Left colon (tissue), 2 donors: Measurements from ENCODE around the gene ST14. TPM values are rescaled to one million over a fixed set of nuclear protein-coding genes. Genes with fewer than 3 reads are reported as not detected.
A peak's percentile ranks its signal among the peaks of the same experiment; 100 is the strongest.

Experiments used
- ATAC-seq: fragments of 200-7000 bp; cut with Tn5 transposase; one replicate; pipeline ENCODE4 v1.9.1; 2020; ENCODE audit warnings: mild to moderate bottlenecking, moderate library complexity
- DNase-seq, 2 donors: peaks; one replicate each; pipeline ENCODE4 v3.0.0-alpha.2; 2020
- intact Hi-C, 2 donors: fragments of 100-400 bp; cut with DNase I in 1 of 2; cut with micrococcal nuclease in 1 of 2; formaldehyde crosslinking; loops; one replicate each; pipeline versions ENCODE4 v1.11.2 to v1.14.0; 2022; cut with DNase I, micrococcal nuclease
- long read RNA-seq: library from polyadenylated mRNA; unstranded; transcript quantifications from one replicate; pipeline ENCODE4 v2.0.0, GENCODE V29; 2021
- total RNA-seq, 2 donors: library from RNA; stranded (reverse); fragmentation: NEBNext Ultra II Directional; extraction: Animal tissue kit (Norgen Biotek cat#: 25700); gene quantifications; one replicate each; pipeline ENCODE4 v1.2.1, GENCODE V29; 2021
- donor health status: DM: no; HTN: no; CAD: no.
- donor health status: DM: yes; HTN: yes; CAD: no.

ST14 gene
- total RNA-seq = 100 to 1,000 TPM; 499 to 535 TPM
- long read RNA-seq, transcript ST14-201 (19 exons, 3,539 nt) = major isoform, 873 of 2,855 reads
- long read RNA-seq, partial matches to known transcripts = 1,883 of 2,855 reads
- long read RNA-seq, other reads (novel, unspliced or antisense) = 99 of 2,855 reads

DNA sequence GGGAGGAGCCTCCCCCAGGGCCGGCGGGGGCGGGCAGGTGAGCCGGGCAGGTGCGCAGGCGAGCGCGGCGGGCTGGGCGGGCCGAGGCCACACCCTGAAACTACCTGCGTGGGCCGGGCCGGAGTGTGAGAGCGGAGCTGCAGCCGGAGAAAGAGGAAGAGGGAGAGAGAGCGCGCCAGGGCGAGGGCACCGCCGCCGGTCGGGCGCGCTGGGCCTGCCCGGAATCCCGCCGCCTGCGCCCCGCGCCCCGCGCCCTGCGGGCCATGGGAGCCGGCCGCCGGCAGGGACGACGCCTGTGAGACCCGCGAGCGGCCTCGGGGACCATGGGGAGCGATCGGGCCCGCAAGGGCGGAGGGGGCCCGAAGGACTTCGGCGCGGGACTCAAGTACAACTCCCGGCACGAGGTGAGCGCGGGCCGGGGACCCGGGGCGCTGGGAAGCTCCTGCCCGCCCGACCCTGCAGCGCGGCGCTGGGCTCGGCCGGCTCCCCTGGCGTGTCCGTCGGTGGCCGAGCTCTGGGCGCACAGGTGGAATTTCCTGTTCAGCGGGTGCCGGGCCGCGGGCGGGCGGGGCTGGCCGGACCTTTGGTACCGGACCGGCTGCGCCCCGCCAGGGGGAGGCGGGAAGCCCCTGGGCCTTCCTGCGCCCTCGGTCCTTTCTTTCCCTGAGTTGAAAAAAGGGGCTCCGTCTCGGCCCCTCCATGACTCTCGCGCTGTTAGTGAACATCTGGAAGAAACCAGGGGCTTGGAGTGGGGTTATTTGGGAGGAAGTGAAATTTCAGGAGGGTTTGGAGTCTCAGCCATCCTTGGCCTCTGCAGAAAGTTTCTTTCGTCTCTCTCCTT, at the start of gene ST14:
TSS of gene ST14 (plus strand) at position 126 of the 841 bp plus-strand sequence. CDS start at position 324, 198 bp downstream.
- intact Hi-C loops = no loop called here
- peak; percentile 84 to 88 for DNase-seq
- ATAC-seq = peak; percentile 70

DNA sequence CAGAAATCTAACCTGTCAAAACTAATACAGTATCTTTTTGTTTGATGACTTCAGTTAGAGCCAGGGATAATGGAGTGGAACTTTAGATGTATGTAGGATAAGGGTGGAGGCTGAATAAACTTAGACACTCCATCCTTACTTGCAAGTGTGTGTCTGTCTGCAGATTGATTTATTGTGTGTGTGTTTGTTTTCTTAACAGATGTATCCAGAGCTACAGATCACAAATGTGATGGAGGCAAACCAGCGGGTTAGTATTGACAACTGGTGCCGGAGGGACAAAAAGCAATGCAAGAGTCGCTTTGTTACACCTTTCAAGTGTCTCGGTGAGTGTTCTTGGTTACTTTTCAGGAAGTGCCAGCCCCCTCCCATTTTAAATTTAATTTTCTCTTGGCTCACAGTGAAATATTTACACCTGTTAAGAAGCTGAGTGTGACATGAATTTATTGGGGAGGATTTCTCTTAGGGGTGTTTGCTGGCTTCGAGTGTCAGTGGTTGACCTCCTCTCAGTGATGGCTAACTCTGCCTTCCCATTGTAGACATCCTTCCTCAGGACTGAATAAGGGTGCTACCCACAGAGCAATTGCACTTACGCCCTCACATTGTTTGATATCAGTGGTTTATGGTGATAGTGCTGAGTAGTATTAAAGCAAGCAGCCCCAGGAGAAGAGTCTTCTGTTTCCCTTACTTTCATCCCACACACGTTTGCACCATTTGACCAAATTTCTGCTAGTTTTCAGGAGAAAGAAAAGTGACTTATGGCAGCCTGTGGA, 49.1 kb upstream of the ST14 start:
- intact Hi-C loops = no loop called here
- ATAC-seq (no peak), DNase-seq (no peak)

DNA sequence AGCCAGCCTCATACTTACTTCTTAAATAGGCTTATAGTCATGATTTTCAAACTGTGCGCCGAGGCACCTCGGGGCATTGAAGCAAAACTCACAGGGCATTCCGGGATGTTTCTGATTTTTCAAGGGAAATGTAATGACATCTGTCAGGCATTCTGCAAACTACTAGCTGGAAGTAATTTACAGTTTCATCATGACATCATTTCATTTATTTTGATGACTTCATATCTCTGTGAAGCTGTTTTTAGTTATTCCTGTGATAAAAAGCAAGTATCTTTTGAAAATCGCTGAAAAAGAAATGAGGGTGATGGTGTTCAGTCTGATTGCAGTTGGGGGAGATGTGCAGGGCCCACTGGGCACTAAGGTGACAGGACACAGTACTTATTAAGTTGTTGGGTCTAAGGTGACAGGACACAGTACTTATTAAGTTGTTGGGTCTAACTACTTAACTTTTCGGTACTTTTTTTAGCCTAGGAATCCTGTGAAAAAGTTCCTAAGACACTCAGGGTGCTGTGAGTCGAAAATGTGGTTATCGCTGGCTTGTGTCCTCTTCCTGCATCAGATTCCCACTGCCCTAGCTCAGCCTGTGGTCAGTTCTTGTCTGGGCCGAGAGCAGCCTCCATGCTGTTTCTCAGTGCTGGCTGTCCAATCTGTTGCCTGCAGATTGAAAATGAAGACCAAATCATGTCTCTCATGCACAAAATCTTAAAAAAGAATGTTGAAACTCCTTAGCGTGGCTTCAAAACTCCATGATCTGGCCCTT, 47.3 kb upstream of the ST14 start:
- DNase-seq = no peak
- ATAC-seq = no peak
- intact Hi-C loops = no loop called here

DNA sequence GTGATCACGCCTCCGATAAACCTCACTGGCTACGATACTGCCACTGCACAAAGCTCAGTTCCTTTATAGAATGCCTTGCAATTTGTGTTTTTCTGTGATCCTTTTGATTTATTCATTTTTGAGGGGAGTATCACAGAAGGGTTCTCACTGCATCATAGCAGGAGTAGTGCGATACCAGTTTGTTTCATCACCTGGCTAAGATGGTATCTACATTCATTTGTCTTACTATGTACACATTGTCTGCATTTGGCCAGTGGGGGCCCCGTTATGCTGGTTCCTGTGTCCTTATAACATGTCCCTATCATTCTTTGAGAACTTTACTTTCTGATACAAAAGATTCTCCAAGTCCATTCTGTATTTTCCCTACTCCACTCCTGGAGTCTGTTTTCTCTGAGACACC, 45.3 kb upstream of the ST14 start:
- no peak for ATAC-seq

DNA sequence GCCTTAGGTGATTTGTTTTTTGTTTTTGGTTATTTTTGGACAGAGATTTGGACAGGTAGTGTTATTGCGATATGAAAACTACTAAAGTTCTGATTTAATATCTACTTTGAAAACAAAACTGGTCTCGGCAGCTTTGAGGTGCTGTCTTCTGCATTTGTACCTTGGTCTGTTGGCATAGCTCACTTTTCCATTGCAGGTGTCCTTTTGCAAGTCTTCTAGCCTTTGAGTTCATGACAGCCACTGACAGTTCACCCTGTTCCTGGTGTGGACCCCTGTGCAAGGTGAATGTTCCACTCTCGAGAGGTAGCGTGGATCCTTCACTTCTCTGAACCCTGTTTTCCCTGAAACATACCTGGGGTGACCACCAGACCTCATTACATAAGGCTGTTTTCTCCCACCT, 44.9 kb upstream of the ST14 start:
- DNase-seq (no peak), ATAC-seq (no peak)
- intact Hi-C loops = no loop called here

More for the DNA sequence above, 45.3 kb upstream of the ST14 start:
- intact Hi-C loops = no loop called here
- DNase-seq = no peak

DNA sequence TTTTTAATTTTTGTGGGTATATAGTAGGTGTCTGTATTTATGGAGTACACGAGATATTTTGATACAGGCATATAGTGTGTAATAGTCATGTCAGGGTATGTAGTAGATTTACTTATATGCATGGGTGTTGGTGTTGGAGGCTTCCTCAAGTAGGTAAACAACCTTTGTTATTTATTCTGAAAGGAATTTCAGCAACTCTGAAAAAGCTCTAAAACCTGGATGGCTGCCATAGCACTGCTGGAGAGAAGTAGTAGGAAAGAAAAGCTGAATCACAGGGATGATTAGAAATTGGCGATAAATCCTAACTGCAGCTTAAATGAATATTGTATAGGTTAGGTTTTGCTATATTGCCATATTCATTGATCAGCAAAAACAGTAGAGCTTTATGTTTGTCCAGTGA, 44.4 kb upstream of the ST14 start:
- DNase-seq (no peak), ATAC-seq (no peak)
- intact Hi-C loops = no loop called here

DNA sequence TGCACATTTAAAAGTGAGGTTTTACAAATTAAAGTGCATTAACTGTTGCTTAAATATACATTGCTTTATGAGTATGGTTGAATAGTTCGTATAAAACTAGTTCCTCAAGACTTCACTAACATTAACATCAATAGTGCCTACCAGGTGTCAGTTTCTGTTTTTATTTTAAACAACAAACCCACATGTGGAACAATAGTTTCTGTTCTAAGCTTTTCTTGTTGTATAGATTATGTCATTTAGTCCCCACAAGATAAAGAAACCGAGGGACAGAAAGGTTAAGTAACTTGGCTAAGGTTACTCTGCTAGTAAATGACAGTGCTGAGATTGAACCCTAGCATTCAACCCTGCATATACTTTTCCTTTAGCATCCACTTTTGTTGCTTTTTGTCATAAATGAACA, 41.4 kb upstream of the ST14 start:
- intact Hi-C loops = no loop called here
- ATAC-seq (no peak), DNase-seq (no peak)

DNA sequence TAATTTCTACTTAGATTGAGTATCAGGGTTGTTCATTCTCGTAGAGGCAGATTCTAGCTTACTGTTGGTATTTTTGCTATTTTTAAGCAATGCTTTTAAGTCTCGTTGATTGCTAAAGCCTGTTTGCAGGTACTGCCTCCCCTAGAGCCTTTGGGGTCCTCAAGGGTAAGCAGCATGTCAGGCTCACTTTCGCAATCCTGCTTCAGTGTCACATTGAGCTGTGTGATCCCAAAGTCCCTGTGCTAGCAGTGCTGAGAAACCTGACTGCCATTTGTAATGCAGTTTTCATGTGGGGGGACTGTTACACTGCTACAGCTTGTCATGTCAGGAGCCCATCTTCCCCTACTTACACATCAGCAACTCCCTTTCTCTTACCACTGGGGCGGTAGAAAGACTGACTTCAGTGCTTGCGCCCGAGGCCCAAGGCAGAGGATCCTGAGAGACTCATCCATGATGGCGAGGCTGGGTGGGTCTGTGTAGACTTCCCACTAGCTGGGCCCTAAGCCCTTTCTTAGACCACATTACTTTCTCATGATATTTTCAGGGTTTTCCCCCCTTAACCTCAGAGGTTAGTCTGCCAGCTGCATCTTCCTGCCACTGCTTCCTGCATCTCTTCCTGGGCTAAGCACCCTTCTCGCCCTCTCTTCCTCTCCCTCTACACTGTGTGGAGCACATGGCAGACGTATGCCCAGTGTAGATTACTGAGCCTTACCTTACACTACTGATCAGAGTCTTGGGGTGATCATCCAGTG, 40.8 kb upstream of the ST14 start:
- no peak for DNase-seq
- intact Hi-C loops = no loop called here
- no peak for ATAC-seq

DNA sequence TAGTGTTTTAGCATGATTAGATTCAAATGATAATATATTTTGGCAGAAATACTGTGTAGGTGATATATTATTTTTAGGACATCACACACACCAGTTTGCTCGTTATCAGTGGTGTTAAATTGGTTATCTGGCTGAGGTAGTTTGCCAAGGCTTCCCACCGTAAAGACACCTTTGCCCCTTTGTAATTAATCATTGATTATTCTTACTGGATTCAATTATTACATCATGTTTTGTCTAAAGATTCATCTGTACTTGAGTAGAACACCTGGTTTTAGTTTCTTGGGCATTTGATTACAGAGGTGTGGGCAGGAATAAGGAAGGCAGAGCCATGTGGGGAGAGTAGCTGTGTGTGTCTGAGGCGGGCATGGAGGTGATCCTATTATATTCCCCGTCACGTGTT, 39.5 kb upstream of the ST14 start:
- ATAC-seq (no peak), DNase-seq (no peak)
- intact Hi-C loops = loop anchor here in 1 of 2 donors (10.0 kb wide), 1 partner anchor 45 kb away; no protein-coding TSS in a partner anchor

DNA sequence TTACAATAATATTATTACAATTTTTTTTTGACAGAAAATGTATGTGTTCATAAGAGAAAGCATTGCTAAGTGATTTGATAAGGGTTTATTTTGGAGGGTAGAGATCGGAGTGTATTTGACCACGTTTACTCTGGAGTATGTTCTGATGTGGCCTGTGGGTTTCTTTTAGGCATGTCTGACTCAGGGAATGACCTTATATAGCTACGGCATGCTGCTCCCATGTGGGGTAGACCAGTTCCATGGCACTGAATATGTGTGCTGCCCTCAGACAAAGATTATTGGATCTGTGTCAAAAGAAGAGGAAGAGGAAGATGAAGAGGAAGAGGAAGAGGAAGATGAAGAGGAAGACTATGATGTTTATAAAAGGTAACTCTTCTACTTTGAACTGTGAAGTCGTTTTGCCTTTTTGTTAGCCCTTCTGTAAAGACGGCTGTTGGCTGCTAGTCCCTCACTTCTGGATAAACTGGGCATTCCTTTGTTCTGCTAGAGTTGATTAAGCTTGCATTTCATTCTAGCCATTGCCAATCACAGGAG, 38.1 kb upstream of the ST14 start:
- intact Hi-C loops = loop anchor here in 1 of 2 donors (10.0 kb wide), 1 partner anchor 47 kb away; no protein-coding TSS in a partner anchor
- ATAC-seq (no peak), DNase-seq (no peak)

DNA sequence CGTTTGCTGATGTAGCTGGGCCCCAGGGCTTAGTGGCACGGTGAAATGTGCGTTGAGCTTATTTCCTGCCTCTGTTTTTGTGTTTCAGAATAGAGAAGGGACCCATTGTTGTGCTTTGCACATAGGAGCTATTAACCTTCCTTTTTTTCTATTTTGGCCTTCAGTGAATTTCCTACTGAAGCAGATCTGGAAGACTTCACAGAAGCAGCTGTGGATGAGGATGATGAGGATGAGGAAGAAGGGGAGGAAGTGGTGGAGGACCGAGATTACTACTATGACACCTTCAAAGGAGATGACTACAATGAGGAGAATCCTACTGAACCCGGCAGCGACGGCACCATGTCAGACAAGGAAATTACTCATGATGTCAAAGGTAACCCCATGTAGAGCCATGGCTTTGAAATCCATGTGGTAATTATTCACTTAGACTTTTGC, 37.4 kb upstream of the ST14 start:
- no peak for DNase-seq

DNA sequence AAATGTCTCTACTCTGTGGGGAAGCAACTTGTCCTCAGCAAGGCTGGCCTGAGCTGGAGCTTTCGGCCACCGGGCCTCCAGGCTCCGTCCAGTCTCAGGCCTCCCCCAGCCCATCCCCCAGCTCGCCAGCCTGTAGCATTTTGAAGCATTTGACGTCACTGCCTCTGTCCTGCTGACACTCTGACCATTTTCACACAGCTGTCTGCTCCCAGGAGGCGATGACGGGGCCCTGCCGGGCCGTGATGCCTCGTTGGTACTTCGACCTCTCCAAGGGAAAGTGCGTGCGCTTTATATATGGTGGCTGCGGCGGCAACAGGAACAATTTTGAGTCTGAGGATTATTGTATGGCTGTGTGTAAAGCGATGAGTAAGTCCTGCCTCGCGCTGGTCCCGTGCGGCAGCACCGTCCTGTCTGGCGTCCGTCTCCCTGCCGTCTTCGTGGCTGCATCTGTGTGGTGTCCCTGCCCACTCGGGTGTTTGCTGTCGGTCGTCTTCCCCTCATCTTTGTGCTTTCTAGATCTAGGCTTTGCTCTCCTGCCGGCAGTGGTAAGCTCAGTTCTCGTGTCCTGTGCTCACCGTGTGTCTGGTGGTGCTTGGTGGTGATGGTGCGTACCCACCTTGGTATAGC, 36.1 kb upstream of the ST14 start:
- ATAC-seq = no peak
- intact Hi-C loops = loop anchor here in 1 of 2 donors (10.0 kb wide), 1 partner anchor 49 kb away; no protein-coding TSS in a partner anchor
- DNase-seq = no peak

More for the DNA sequence above, 37.4 kb upstream of the ST14 start:
- intact Hi-C loops = loop anchor here in 1 of 2 donors (10.0 kb wide), 1 partner anchor 47 kb away; no protein-coding TSS in a partner anchor
- ATAC-seq = no peak

DNA sequence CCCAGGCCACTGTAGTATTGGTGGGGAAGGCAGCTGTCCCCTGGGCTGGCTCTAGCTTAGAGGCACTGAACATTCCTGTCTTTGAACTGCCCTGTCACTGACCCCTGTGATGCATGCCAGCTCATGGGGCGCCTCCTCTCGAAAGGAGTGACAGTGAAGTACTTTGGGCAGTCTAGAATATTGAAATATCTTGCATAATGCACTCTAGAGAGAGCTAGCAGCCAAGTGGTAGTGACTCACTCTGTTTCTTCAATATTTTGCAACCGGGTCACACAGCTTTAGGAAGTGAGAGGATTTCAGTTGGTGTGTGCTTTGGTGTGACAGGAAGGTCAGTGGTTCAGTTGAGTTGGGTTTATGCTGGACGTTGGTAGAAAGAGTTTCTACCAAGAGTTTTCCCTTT, 35.5 kb upstream of the ST14 start:
- ATAC-seq (no peak), DNase-seq (peak in 1 of 2 donors; percentile 51)
- intact Hi-C loops = loop anchor here in 1 of 2 donors (10.0 kb wide), 1 partner anchor 49 kb away; no protein-coding TSS in a partner anchor

DNA sequence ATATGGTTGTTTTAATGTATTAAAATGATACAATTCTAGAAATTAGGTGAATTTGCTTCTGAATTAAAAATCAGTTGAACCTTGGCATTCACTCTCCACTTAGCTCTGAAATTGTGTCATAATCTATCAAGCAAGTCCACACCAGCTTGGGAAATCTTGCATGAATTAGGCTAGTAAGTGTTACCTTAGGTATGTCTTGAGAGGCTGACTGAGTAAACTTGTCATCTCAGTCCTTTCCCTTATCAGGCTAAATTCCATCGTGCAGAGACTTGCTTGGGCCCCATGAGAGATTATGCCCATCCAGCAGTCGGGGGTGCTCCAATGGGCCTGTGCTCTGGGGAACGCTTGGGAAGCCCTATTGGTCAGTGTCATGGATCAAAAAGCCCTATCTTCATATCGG, 33.9 kb upstream of the ST14 start:
- DNase-seq = no peak
- ATAC-seq = no peak
- intact Hi-C loops = loop anchor here in 1 of 2 donors (10.0 kb wide), 1 partner anchor 51 kb away; no protein-coding TSS in a partner anchor

DNA sequence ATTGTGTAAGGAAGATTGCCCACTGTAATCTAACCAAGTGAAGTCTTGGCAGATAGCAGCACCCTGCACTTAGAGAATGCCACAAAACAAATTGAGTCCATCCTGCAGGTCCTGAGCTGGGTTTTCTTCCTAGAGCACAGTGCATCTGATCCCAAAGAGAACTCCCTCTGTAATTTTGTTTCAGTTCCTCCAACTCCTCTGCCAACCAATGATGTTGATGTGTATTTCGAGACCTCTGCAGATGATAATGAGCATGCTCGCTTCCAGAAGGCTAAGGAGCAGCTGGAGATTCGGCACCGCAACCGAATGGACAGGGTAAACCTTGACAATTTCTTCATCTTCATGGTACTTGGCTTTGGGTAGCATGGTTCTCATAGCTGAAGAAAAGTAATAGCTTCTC, 33.1 kb upstream of the ST14 start:
- no peak for DNase-seq
- intact Hi-C loops = loop anchor here in 1 of 2 donors (10.0 kb wide), 1 partner anchor 52 kb away; no protein-coding TSS in a partner anchor
- no peak for ATAC-seq

DNA sequence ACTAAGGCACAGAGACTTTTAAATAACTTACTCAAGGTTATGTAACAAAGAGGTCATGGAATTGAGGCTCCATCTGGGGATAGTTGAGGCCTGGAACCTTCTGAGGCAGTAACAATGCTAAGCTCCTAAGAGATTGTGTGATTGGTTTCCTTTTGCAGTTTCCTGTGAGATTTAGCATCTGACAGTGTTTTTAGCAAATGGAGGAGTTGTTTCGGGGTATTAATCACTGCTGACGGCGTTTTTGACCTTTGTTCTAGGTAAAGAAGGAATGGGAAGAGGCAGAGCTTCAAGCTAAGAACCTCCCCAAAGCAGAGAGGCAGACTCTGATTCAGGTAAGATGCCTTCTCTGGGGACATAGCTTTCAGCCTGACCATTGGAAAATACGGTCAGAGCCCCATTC, 32.1 kb upstream of the ST14 start:
- peak; percentile 25 for ATAC-seq
- no peak for DNase-seq
- intact Hi-C loops = loop anchor here in 1 of 2 donors (10.0 kb wide), 1 partner anchor 53 kb away; no protein-coding TSS in a partner anchor

DNA sequence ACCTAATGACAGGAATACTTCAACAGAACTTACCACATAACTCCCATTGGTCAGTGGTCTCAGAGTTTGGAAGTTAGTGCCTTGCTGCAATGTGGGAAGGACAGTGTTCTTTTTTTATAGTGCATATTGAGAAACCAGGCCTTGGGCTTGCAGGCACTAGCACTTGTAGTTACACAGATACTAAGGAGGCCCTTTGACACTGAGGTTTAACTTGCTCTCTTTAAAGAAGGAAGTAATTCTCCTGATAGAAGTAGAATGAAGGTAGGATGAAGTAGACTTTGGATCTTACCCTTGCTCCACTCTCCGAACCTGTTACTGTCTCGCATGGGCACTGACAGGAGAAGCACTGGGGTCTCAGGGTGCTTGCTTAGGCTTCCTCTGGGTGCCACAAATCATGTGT, 31.0 kb upstream of the ST14 start:
- intact Hi-C loops = loop anchor here in 1 of 2 donors (10.0 kb wide), 1 partner anchor 54 kb away; no protein-coding TSS in a partner anchor
- ATAC-seq (peak; percentile 85), DNase-seq (no peak)
